DOHH2 (cell line): ENCODE results near the gene PTPN3.

Experiments
- H3F3A ChIP-seq: fragments of 200-600 bp; sonication (generic), shearing (Covaris generic); 2 replicates; pipeline ENCODE4 v1.6.0; 2016; ENCODE audit warnings: antibody characterized with exemption, mild to moderate bottlenecking; ENCODE audit not compliant: control insufficient read depth, insufficient read depth
- H3K27ac ChIP-seq: fragments of 200-600 bp; sonication (generic); 2 replicates; pipeline ENCODE4 v1.5.1; 2014; ENCODE audit warnings: low read depth, mild to moderate bottlenecking, low read length, moderate library complexity
- H3K27me3 ChIP-seq: fragments of 200-600 bp; sonication (generic); 2 replicates; pipeline ENCODE4 v1.6.1; 2014; ENCODE audit warnings: mild to moderate bottlenecking, low read length, mixed read lengths; ENCODE audit not compliant: control insufficient read depth
- H3K36me3 ChIP-seq: fragments of 200-600 bp; sonication (generic); 2 replicates; pipeline ENCODE4 v1.6.1; 2014; ENCODE audit warnings: mild to moderate bottlenecking, low read length, moderate library complexity, mixed read lengths; ENCODE audit not compliant: control insufficient read depth
- H3K4me1 ChIP-seq: fragments of 200-600 bp; sonication (generic); 2 replicates; pipeline ENCODE4 v1.6.1; 2014; ENCODE audit warnings: mild to moderate bottlenecking, low read length, mixed read lengths; ENCODE audit not compliant: control insufficient read depth
- H3K4me2 ChIP-seq: fragments of 200-600 bp; sonication (generic); 2 replicates; pipeline ENCODE4 v1.6.0; 2014; ENCODE audit warnings: mild to moderate bottlenecking, low read length, moderate library complexity
- H3K4me3 ChIP-seq: fragments of 200-600 bp; sonication (generic); 2 replicates; pipeline ENCODE4 v1.5.1; 2014; ENCODE audit warnings: mild to moderate bottlenecking, low read length, mixed read lengths
- H3K79me2 ChIP-seq: fragments of 200-600 bp; sonication (generic); 2 replicates; pipeline ENCODE4 v1.6.1; 2014; ENCODE audit warnings: mild to moderate bottlenecking, low read length, mixed read lengths; ENCODE audit not compliant: control insufficient read depth
- H3K9me2 ChIP-seq: fragments of 200-600 bp; sonication (generic); replicated peaks from 2 replicates; pipeline ENCODE4 v1.6.1; 2014; ENCODE audit warnings: mild to moderate bottlenecking, low read length, mixed read lengths; ENCODE audit not compliant: control insufficient read depth
- H3K9me3 ChIP-seq: fragments of 200-600 bp; sonication (generic); 2 replicates; pipeline ENCODE4 v1.6.1; 2014; ENCODE audit warnings: antibody characterized with exemption, low read length, mixed read lengths; ENCODE audit not compliant: control insufficient read depth, insufficient read depth
- H4K20me1 ChIP-seq: fragments of 200-600 bp; sonication (generic); 2 replicates; pipeline ENCODE4 v1.6.0; 2014; ENCODE audit warnings: low read depth, mild to moderate bottlenecking, antibody characterized with exemption, low read length, moderate library complexity; ENCODE audit not compliant: control insufficient read depth, insufficient read depth
- CTCF ChIP-seq: fragments of 200-600 bp; sonication (generic); IDR thresholded peaks from one replicate; pipeline ENCODE4 v1.5.1; 2014; ENCODE audit warnings: antibody characterized with exemption, mild to moderate bottlenecking, low read depth, low read length; ENCODE audit not compliant: poor library complexity, severe bottlenecking
- EZH2phosphoT487 ChIP-seq: fragments of 200-600 bp; sonication (generic); IDR thresholded peaks from 2 replicates; pipeline ENCODE4 v1.6.1; 2017; ENCODE audit warnings: borderline replicate concordance, mild to moderate bottlenecking, antibody characterized with exemption, low read length, moderate library complexity, mixed read lengths

Gene PTPN3

GRCh38 chr9:109372246-109372645, 125.9 kb downstream of the PTPN3 start:
- Histone ChIP-seq H3K4me2 (no peak overlapping the region), H3K4me1 (no peaks in the 10 kb centered on the region), H3K9me3 (no peaks in the 10 kb centered on the region), H4K20me1 (no peaks in the 10 kb centered on the region), H3K9me2 (no peaks in the 10 kb centered on the region), H3K4me3 (no peak overlapping the region), H3K36me3 (no peaks in the 10 kb centered on the region), H3K27me3 (peaks cover 2% of the 10 kb centered on the region; the same call in 1 of the 2 replicates), H3K79me2 (no peaks in the 10 kb centered on the region), H3K27ac (no peak overlapping the region), H3F3A (no peaks in the 10 kb centered on the region)
- TF ChIP-seq EZH2phosphoT487 (no peak), CTCF (no peak)

GRCh38 chr9:109371374-109371773, 126.7 kb downstream of the PTPN3 start:
- no peak overlapping the region for H3K27ac ChIP-seq
- H3K4me3 ChIP-seq = no peak overlapping the region
- H3K79me2 ChIP-seq = no peaks in the 10 kb centered on the region
- TF ChIP-seq CTCF (no peak), EZH2phosphoT487 (no peak)
- no peaks in the 10 kb centered on the region for H3K9me2 ChIP-seq
- H3K36me3 ChIP-seq = no peaks in the 10 kb centered on the region
- no peaks in the 10 kb centered on the region for H3F3A ChIP-seq
- H3K4me1 ChIP-seq = no peaks in the 10 kb centered on the region
- H3K27me3 ChIP-seq = 0 out of 2 replicates have a peak, but pooled peaks cover 2% of the 10 kb centered on the region
- H3K4me2 ChIP-seq = no peak overlapping the region
- no peaks in the 10 kb centered on the region for H3K9me3 ChIP-seq
- H4K20me1 ChIP-seq = no peaks in the 10 kb centered on the region

- Histone ChIP-seq H3F3A (no peaks in the 10 kb centered on the region), H3K36me3 (no peaks in the 10 kb centered on the region), H3K4me1 (no peaks in the 10 kb centered on the region), H3K79me2 (no peaks in the 10 kb centered on the region), H3K9me3 (no peaks in the 10 kb centered on the region), H3K9me2 (no peaks in the 10 kb centered on the region), H3K4me3 (no peak overlapping the region), H3K27ac (no peak overlapping the region), H3K4me2 (no peak overlapping the region), H4K20me1 (no peaks in the 10 kb centered on the region), H3K27me3 (0 out of 2 replicates have a peak, but pooled peaks cover 2% of the 10 kb centered on the region)
- TF ChIP-seq EZH2phosphoT487 = no peak
- no peak for TF ChIP-seq CTCF
These were observed 128.8 kb downstream of the PTPN3 start for GRCh38 chr9:109369285-109369684.
